Fibroblast of mammary gland (primary cell): ENCODE data around the gene FLRT1.

Experiments used
- DNase-seq: peaks from one replicate; pipeline ENCODE4 v3.0.0-alpha.2; 2010; ENCODE audit warnings: low read depth
- H3K4me3 ChIP-seq: 2 replicates; pipeline ENCODE4 v1.5.1; 2011; ENCODE audit warnings: low read depth, mild to moderate bottlenecking, low read length, moderate library complexity; ENCODE audit not compliant: control insufficient read depth
- CTCF ChIP-seq: conservative IDR thresholded peaks from 2 replicates; pipeline ENCODE4 v1.5.1; 2011; ENCODE audit warnings: low read depth, low read length, inconsistent platforms; ENCODE audit not compliant: control insufficient read depth, insufficient read depth

FLRT1 gene

DNA sequence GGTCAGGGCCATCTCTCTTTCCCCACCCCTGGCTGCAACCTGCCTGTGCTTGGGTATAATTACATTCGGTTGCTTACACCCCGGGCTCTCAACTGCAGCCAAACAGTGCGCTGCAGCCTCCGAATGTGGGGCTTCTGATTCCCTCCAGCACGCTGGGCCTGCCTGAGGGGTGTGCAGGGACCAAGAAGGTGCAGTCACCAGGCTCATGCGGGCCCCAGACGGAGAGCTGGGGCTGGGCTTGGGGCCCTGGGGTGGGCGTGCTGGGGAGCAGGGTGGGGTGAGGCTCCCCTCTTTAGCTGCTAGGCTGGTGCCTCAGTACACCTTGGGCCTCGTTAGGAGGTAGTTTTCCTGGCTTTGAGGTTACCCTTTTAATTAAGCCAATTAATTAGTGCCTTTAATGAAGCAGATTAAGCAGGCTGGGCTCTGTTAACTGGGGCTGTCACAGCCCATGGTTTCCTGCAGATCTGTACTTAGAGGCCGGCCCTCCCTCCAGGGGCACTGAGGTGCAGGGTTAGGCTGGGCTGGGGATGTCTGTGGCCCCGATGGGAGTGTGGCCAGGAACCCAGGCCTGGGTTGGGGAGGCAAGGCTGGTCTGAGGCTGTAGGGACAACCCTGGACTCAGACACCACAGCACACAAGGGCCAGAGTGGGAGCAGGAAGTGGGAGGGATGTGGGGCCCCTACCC is 17.3 kb downstream of the FLRT1 start:
- H3K4me3 ChIP-seq, result no peak overlapping the region
- no peak for TF ChIP-seq CTCF
- no peak for DNase-seq

GRCh38 chr11:64053699-64054098 is 18.0 kb downstream of the FLRT1 start:
- no peak overlapping the region for H3K4me3 ChIP-seq
- no peak for TF ChIP-seq CTCF
- no peak for DNase-seq

DNA sequence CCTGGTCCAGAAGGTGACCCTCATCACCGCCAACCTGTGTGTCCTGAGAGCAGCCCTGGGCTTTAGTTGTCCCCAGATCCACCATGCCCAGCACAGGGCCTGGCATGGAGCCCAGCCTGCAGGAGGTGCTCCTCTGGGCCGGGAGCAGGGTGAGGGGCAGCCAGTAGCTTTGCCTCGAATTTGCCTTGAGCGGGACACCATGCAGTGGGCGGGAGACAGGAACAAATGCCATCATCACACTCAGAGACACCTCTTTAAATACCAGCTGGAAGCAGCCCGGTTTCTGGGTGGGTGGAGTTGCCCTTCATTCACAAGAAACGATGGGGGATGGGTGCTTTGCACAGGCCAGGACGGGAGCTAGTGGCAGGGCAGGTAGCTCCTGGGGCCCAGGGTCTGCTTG is 19.3 kb downstream of the FLRT1 start:
- no peak overlapping the region for H3K4me3 ChIP-seq
- DNase-seq, result no peak
- TF ChIP-seq CTCF, result no peak

GRCh38 chr11:64056213-64056785 is 20.6 kb downstream of the FLRT1 start:
- no peak for TF ChIP-seq CTCF
- no peak overlapping the region for H3K4me3 ChIP-seq

GRCh38 chr11:64056861-64057260 is 21.1 kb downstream of the FLRT1 start:
- DNase-seq, result no peak
- TF ChIP-seq CTCF, result no peak
- no peak overlapping the region for H3K4me3 ChIP-seq

More at GRCh38 chr11:64056213-64056785, 20.6 kb downstream of the FLRT1 start:
- no peak for DNase-seq

DNA sequence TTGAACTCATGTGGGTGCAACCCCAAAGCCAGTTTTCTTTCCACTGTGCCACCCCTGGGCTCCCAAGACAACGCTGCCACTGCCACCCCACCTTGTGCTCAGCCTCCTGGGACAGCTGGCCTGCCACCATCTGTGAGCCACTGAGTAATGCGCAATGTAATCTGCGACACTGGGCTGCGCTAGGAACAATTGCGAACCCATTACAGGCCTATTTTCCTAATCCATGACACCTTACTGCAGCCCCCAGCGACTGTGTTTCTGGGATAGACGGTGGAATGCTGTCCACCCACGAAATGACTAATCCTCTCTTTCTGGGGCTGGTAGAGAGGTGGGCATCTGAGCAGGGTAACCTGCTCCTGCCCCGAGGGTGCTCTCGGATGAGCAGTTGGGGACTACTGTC is 22.2 kb downstream of the FLRT1 start:
- no peak for TF ChIP-seq CTCF
- H3K4me3 ChIP-seq, result no peak overlapping the region
- DNase-seq, result no peak
